HepG2 (cell line): ENCODE measurements around the gene TMEFF1. TPM values are rescaled to one million over a fixed set of nuclear protein-coding genes. Genes with fewer than 3 reads are reported as not detected.

Source experiments
- ATAC-seq: fragments of 200-7000 bp; cut with Tn5 transposase; 3 replicates; pipeline ENCODE4 v1.9.1; 2020; ENCODE audit warnings: mild to moderate bottlenecking, moderate library complexity
- BruUV-seq: library from RNA; stranded (reverse); fragments of 400-500 nt; replicated peaks from 2 replicates; lab custom pipeline; 2021; lab: Mats Ljungman, UMichigan
- CTCF ChIA-PET: fragments of 300-600 bp; formaldehyde crosslinking; extraction: SDS; loops from one replicate; lab custom pipeline; 2021; ENCODE audit warnings: low total read pairs, inconsistent platforms, low intra/inter-chr PET ratio; lab: Yijun Ruan, JAX
- POLR2A ChIA-PET: fragments of 350-600 bp; sonication (Branson Sonifier 250); formaldehyde crosslinking; loops from one replicate; lab custom pipeline; 2020; ENCODE audit warnings: antibody characterized with exemption, inconsistent platforms; lab: Yijun Ruan, JAX
- DNase-seq: peaks from one replicate; pipeline ENCODE4 v3.0.0-alpha.2; 2015; ENCODE audit warnings: low spot score
- FAIRE-seq: peaks from 3 replicates; lab custom pipeline; 2011; peaks lifted over from hg19 to GRCh38; lab: Jason Lieb, UNC
- H2AFZ ChIP-seq: one replicate; pipeline ENCODE4 v1.6.1; 2011; ENCODE audit warnings: low read length, inconsistent platforms
- H3K27ac ChIP-seq: fragments of 300-600 bp; 3 replicates; pipeline ENCODE4 v1.8.0; 2011; ENCODE audit warnings: mixed run types, mild to moderate bottlenecking, mixed read lengths, low read length, inconsistent platforms; ENCODE audit not compliant: insufficient read depth; ENCODE audit errors: extremely low read length
- H3K27me3 ChIP-seq, 2 experiments: fragments of 200-600 bp in 1 of 2; 2 replicates in 1 of 2; 3 replicates in 1 of 2; pipeline versions ENCODE4 v1.6.0 to v1.8.0; 2011; ENCODE audit warnings: low read length in 2 of 2, mild to moderate bottlenecking in 2 of 2, moderate library complexity in 2 of 2, inconsistent platforms in 1 of 2; ENCODE audit not compliant: insufficient read depth in 2 of 2, control insufficient read depth in 1 of 2
- H3K36me3 ChIP-seq, 2 experiments: fragments of 200-600 bp in 1 of 2; replicated peaks in 1 of 2; 2 replicates in 1 of 2; 3 replicates in 1 of 2; pipeline versions ENCODE4 v1.5.1 to v1.8.0; 2011; ENCODE audit warnings: low read length in 2 of 2, inconsistent platforms in 1 of 2; ENCODE audit not compliant: insufficient read depth in 2 of 2, control insufficient read depth in 1 of 2
- H3K4me1 ChIP-seq: 2 replicates; pipeline ENCODE4 v1.5.1; 2012; ENCODE audit warnings: low read length, inconsistent platforms; ENCODE audit not compliant: insufficient read depth
- H3K4me2 ChIP-seq: 2 replicates; pipeline ENCODE4 v1.6.0; 2011; ENCODE audit warnings: low read depth, low read length, inconsistent platforms
- H3K4me3 ChIP-seq, 3 experiments: fragments of 200-600 bp in 1 of 3; sonication (generic), shearing (Covaris generic) in 1 of 3; replicated peaks in 1 of 3; 2 replicates each; pipeline ENCODE4 v1.5.1; 2011 to 2016; ENCODE audit warnings: low read length in 3 of 3, inconsistent platforms in 2 of 3, low read depth in 2 of 3, mild to moderate bottlenecking in 2 of 3, control low read depth in 1 of 3, mixed read lengths in 1 of 3; ENCODE audit not compliant: insufficient read depth in 1 of 3
- H3K79me2 ChIP-seq: one replicate; pipeline ENCODE4 v1.6.1; 2011; ENCODE audit warnings: low read length, inconsistent platforms; ENCODE audit not compliant: insufficient read depth
- H3K9ac ChIP-seq: 2 replicates; pipeline ENCODE4 v1.6.0; 2011; ENCODE audit warnings: mild to moderate bottlenecking, low read depth, low read length, inconsistent platforms; ENCODE audit not compliant: insufficient read depth
- H3K9me3 ChIP-seq: 2 replicates; pipeline ENCODE4 v1.5.1; 2012; ENCODE audit warnings: mild to moderate bottlenecking, low read length
- H4K20me1 ChIP-seq: 2 replicates; pipeline ENCODE4 v1.6.0; 2011; ENCODE audit warnings: inconsistent platforms, mild to moderate bottlenecking, low read length, moderate library complexity; ENCODE audit not compliant: insufficient read depth
- BORCS8-MEF2B ChIP-seq: sonication (generic); formaldehyde crosslinking; IDR thresholded peaks from 2 replicates; pipeline ENCODE4 v1.8.0; 2022; ENCODE audit warnings: mild to moderate bottlenecking, missing genetic modification reagents
- DNMT1 ChIP-seq: sonication (generic); formaldehyde crosslinking; IDR thresholded peaks from 2 replicates; pipeline ENCODE4 v1.5.1; 2020; ENCODE audit warnings: mild to moderate bottlenecking, missing genetic modification reagents
- EP300 ChIP-seq, 3 experiments: sonication (generic) in 1 of 3; formaldehyde crosslinking in 1 of 3; IDR thresholded peaks; 2 replicates each; pipeline versions ENCODE4 v1.5.1 to v1.6.1; 2011 to 2020; ENCODE audit warnings: low read depth in 2 of 3, low read length in 2 of 3, borderline replicate concordance in 1 of 3, improper control_type of control experiment in 1 of 3, mild to moderate bottlenecking in 1 of 3, missing genetic modification reagents in 1 of 3, moderate library complexity in 1 of 3
- HDAC6 ChIP-seq: fragments of 200-600 bp; sonication (generic); IDR thresholded peaks from 2 replicates; pipeline ENCODE4 v1.7.0; 2017; ENCODE audit warnings: mild to moderate bottlenecking, antibody characterized with exemption, low read length, low read depth
- IRF9 ChIP-seq: sonication (generic); formaldehyde crosslinking; IDR thresholded peaks from 2 replicates; pipeline ENCODE4 v1.8.0; 2022; ENCODE audit warnings: missing genetic modification reagents, mild to moderate bottlenecking, borderline replicate concordance
- LCORL ChIP-seq, 2 experiments: fragments of 450-650 bp in 1 of 2; sonication (generic) in 1 of 2; formaldehyde crosslinking in 1 of 2; IDR thresholded peaks; 2 replicates each; pipeline versions ENCODE4 v1.5.0 to v1.6.1; 2017 to 2020; ENCODE audit warnings: antibody characterized with exemption in 1 of 2, missing genetic modification reagents in 1 of 2
- MEIS1 ChIP-seq: sonication (generic); formaldehyde crosslinking; IDR thresholded peaks from 2 replicates; pipeline ENCODE4 v1.9.0; 2021; ENCODE audit warnings: mild to moderate bottlenecking, missing genetic modification reagents, moderate library complexity, borderline replicate concordance
- PBX3 ChIP-seq: sonication (generic); formaldehyde crosslinking; IDR thresholded peaks from 2 replicates; pipeline ENCODE4 v1.8.1; 2023; ENCODE audit warnings: missing genetic modification reagents, inconsistent platforms, borderline replicate concordance
- THAP9 ChIP-seq: sonication (generic); formaldehyde crosslinking; IDR thresholded peaks from 2 replicates; pipeline ENCODE4; 2020; ENCODE audit warnings: missing genetic modification reagents, mild to moderate bottlenecking, borderline replicate concordance
- WIZ ChIP-seq: sonication (generic); formaldehyde crosslinking; IDR thresholded peaks from 2 replicates; pipeline ENCODE4 v1.5.1; 2020; ENCODE audit warnings: mild to moderate bottlenecking, missing genetic modification reagents
- WGBS: methylation state at CpG from one replicate; pipeline ENCODE4 v1.1.6; 2017; ENCODE audit warnings: low lambda C conversion rate; 5-methylcytosine and 5-hydroxymethylcytosine counted together
- in situ Hi-C: cut with HindIII; loops from 2 replicates; pipeline ENCODE4 v1.10.0; 2017; ENCODE audit warnings: low pct_unique_long_range_greater_than_20kb; ENCODE audit not compliant: extremely low pct_ligation_motif_present
- intact Hi-C: fragments of 100-400 bp; cut with micrococcal nuclease; formaldehyde crosslinking; loops from one replicate; pipeline ENCODE4 v1.10.0; 2022; ENCODE audit not compliant: unreplicated experiment
- polyA plus RNA-seq, 8 experiments: library from polyadenylated mRNA; depleted of rRNA in 3 of 8; stranded (reverse) in 7 of 8; unstranded in 1 of 8; fragments of >200 nt; fragmentation: Illumina TruSeq in 4 of 8; extraction: Trizol in 4 of 8; gene quantifications; 2 replicates each; pipeline versions ENCODE4 v1.2.1 to v1.2.3, GENCODE V29; 2011 to 2016; ENCODE audit warnings: low read depth in 4 of 8, missing spikeins in 1 of 8, mixed read lengths in 1 of 8; ENCODE audit not compliant: insufficient read depth in 1 of 8
- total RNA-seq, 5 experiments: library from RNA; depleted of rRNA; stranded (reverse); fragments of >200 nt; fragmentation: Illumina TruSeq; extraction: Trizol; gene quantifications; 2 replicates each; pipeline ENCODE4 v1.2.3, GENCODE V29; 2016; ENCODE audit warnings: low read depth in 1 of 5

The TMEFF1 gene
- total and polyA plus RNA-seq, 2 of the 13 experiments (the other 11 are each of a cell fraction or from before 2014, with no cell fraction given) = 0.87 to 1.9 TPM

- POLR2A ChIA-PET = no interaction called here
- Histone ChIP-seq H3K36me3 (no peaks in the 10 kb centered on the region), H3K9ac (no peak overlapping the region), H3K4me2 (no peak overlapping the region)
- DNase-seq (no peak), ATAC-seq (no peak)
- no TSS peak for BruUV-seq
- TF ChIP-seq BORCS8-MEF2B (CRISPR knock-in tag) (no peak), THAP9 (CRISPR knock-in tag) (no peak), IRF9 (CRISPR knock-in tag) (no peak), MEIS1 (CRISPR knock-in tag) (no peak), DNMT1 (CRISPR knock-in tag) (no peak), HDAC6 (no peak), PBX3 (no peak), EP300 (IDR thresholded peaks at IDR 0.05; ENCODE audit: low read depth in 2 of 2, low read length in 2 of 2) (no peak), EP300 (CRISPR knock-in tag; IDR thresholded peaks at IDR 0.05; ENCODE audit: borderline replicate concordance) (no peak), WIZ (CRISPR knock-in tag) (no peak), LCORL (IDR thresholded peaks at IDR 0.05) (no peak), LCORL (CRISPR knock-in tag; IDR thresholded peaks at IDR 0.05) (no peak)
- TF ChIP-seq, all 625 proteins: peak for 0
- CTCF ChIA-PET = no interaction called here
- H4K20me1 ChIP-seq = no peaks in the 10 kb centered on the region
- H3K9me3 ChIP-seq = no peaks in the 10 kb centered on the region
- intact Hi-C loops (no loop called here), in situ Hi-C loops (no loop called here)
- no peaks in the 10 kb centered on the region for H3K79me2 ChIP-seq
- WGBS = 80% methylated on average over 4 of the region's 4 CpGs
- no peak overlapping the region for H2AFZ ChIP-seq
- H3K27me3 ChIP-seq = peaks cover 0 to 5% of the 10 kb centered on the region in 2 experiments; a peak in 3 of 5 replicates
- peaks cover 28% of the 10 kb centered on the region for H3K4me1 ChIP-seq
- no peak overlapping the region for H3K27ac ChIP-seq
- FAIRE-seq = no peak
- H3K4me3 ChIP-seq = no peak overlapping the region
Measured at GRCh38 chr9:100477241-100477640, 4.3 kb downstream of the TMEFF1 start.
